ENCODE data around the gene SOX14.

SOX14 gene

GRCh38 chr3:137768361-137769321, 4.5 kb downstream of the SOX14 start:
- Histone ChIP-seq H3K4me3 (ENCODE audit: insufficient read depth, low read depth, low read length, poor library complexity, severe bottlenecking) (no peak overlapping the region), H3K27ac (ENCODE audit: insufficient read depth, low read length, poor library complexity, severe bottlenecking) (no peak overlapping the region), H3K9me3 (ENCODE audit: control insufficient read depth, low read length) (no peaks in the 10 kb centered on the region), H3K27me3 (replicated peaks; ENCODE audit: control insufficient read depth, insufficient read depth, low read length, poor library complexity, severe bottlenecking) (peaks cover 37% of the 10 kb centered on the region), H3K4me1 (ENCODE audit: control insufficient read depth, insufficient read depth, low read length, poor library complexity, severe bottlenecking) (peaks cover 6% of the 10 kb centered on the region), H3K36me3 (ENCODE audit: control insufficient read depth, insufficient read depth, low read length) (no peaks in the 10 kb centered on the region)
- DNase-seq: no peak

DNA sequence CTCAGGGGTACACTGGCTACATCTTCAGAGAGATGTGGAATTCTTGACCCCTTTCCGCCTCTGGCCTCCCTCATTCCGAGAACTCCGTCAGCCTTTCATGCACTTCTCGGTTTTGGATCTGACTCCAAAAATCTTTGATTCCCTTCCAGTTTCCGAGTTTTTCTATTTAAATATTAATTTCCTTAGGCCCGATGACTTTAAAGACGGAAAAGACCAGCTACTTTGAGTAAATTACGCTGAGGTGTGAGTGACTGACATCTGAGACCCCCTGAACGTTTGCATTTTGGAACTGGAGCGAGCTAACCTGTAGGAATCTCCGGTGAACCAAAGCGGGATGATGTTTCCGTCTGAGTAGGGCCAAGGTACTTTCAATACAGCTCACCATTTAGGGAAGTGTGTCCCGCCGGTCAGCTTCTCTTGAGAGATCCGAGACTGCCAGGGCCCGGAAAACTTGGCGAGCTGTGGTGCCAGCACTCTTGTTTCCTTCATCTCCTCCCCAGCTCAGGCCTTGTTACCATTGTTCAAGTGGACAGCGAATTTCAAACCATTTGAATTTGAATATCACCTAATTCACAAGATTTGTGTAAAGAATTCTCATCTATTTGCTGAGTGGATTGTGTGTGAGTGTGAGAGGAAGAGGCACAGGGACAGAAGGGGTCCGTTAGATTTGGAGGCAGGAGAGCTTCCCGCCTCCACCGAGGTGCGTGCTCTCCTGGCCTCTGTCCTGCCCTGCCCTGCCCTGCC, 5.4 kb downstream of the SOX14 start:
- Histone ChIP-seq H3K36me3 (ENCODE audit: control insufficient read depth, insufficient read depth, low read length) (no peaks in the 10 kb centered on the region), H3K4me1 (ENCODE audit: control insufficient read depth, insufficient read depth, low read length, poor library complexity, severe bottlenecking) (peaks cover 6% of the 10 kb centered on the region), H3K27me3 (replicated peaks; ENCODE audit: control insufficient read depth, insufficient read depth, low read length, poor library complexity, severe bottlenecking) (peaks cover 37% of the 10 kb centered on the region), H3K27ac (ENCODE audit: insufficient read depth, low read length, poor library complexity, severe bottlenecking) (no peak overlapping the region), H3K9me3 (ENCODE audit: control insufficient read depth, low read length) (no peaks in the 10 kb centered on the region), H3K4me3 (ENCODE audit: insufficient read depth, low read depth, low read length, poor library complexity, severe bottlenecking) (no peak overlapping the region)
- no peak for DNase-seq

GRCh38 chr3:137770066-137770834, 6.1 kb downstream of the SOX14 start:
- Histone ChIP-seq H3K9me3 (ENCODE audit: control insufficient read depth, low read length) (no peaks in the 10 kb centered on the region), H3K4me1 (ENCODE audit: control insufficient read depth, insufficient read depth, low read length, poor library complexity, severe bottlenecking) (peaks cover 6% of the 10 kb centered on the region)

GRCh38 chr3:137770835-137771399, 6.8 kb downstream of the SOX14 start:
- Histone ChIP-seq H3K4me3 (ENCODE audit: insufficient read depth, low read depth, low read length, poor library complexity, severe bottlenecking) (no peak overlapping the region), H3K9me3 (ENCODE audit: control insufficient read depth, low read length) (no peaks in the 10 kb centered on the region), H3K27ac (ENCODE audit: insufficient read depth, low read length, poor library complexity, severe bottlenecking) (no peak overlapping the region), H3K4me1 (ENCODE audit: control insufficient read depth, insufficient read depth, low read length, poor library complexity, severe bottlenecking) (peaks cover 6% of the 10 kb centered on the region), H3K36me3 (ENCODE audit: control insufficient read depth, insufficient read depth, low read length) (no peaks in the 10 kb centered on the region), H3K27me3 (replicated peaks; ENCODE audit: control insufficient read depth, insufficient read depth, low read length, poor library complexity, severe bottlenecking) (peaks cover 37% of the 10 kb centered on the region)
- no peak for DNase-seq

More at GRCh38 chr3:137770066-137770834, 6.1 kb downstream of the SOX14 start:
- H3K36me3 ChIP-seq (ENCODE audit: control insufficient read depth, insufficient read depth, low read length): no peaks in the 10 kb centered on the region
- H3K27ac ChIP-seq (ENCODE audit: insufficient read depth, low read length, poor library complexity, severe bottlenecking): no peak overlapping the region
- DNase-seq: no peak
- H3K27me3 ChIP-seq (replicated peaks; ENCODE audit: control insufficient read depth, insufficient read depth, low read length, poor library complexity, severe bottlenecking): peaks cover 37% of the 10 kb centered on the region
- H3K4me3 ChIP-seq (ENCODE audit: insufficient read depth, low read depth, low read length, poor library complexity, severe bottlenecking): no peak overlapping the region

GRCh38 chr3:137771401-137772213, 7.5 kb downstream of the SOX14 start:
- peaks cover 32% of the 10 kb centered on the region for H3K27me3 ChIP-seq (replicated peaks; ENCODE audit: control insufficient read depth, insufficient read depth, low read length, poor library complexity, severe bottlenecking)
- H3K27ac ChIP-seq (ENCODE audit: insufficient read depth, low read length, poor library complexity, severe bottlenecking): no peak overlapping the region
- DNase-seq: no peak

DNA sequence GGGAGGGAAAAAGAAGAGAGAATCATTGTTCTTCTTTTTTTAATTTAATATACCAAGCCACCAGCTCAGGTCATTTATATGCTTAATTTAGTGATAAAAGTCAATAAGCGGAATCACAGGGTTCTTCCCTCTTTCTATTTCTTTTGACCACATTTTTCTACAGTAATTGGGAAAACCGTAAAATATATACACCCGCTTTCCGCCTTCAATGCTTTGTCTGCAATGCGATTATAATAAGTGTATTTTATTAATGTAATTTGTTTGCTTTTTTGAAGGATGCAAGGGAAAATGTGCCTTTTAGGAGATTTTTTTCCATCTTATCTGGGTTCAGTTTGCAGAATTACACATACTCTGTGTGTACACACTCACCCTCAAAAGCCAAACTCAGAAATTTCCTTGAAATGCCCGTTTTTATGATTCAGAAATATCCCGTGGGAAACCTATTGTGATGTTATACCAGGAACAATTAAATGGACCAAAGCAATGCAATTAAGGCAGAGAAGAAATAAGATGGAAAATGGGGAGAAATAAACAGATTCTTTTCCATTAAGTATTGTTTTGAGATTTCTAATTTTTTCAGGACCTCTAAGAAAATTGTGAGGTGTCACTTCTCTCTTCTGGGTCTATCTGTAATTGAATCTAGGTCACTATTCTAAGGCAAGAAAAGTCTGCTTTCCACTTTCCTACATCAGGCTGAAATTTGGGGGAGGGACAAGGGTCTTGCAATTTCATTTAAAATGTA, 8.3 kb downstream of the SOX14 start:
- no peak overlapping the region for H3K4me3 ChIP-seq (ENCODE audit: insufficient read depth, low read depth, low read length, poor library complexity, severe bottlenecking)
- peaks cover 28% of the 10 kb centered on the region for H3K27me3 ChIP-seq (replicated peaks; ENCODE audit: control insufficient read depth, insufficient read depth, low read length, poor library complexity, severe bottlenecking)
- H3K36me3 ChIP-seq (ENCODE audit: control insufficient read depth, insufficient read depth, low read length): no peaks in the 10 kb centered on the region
- H3K9me3 ChIP-seq (ENCODE audit: control insufficient read depth, low read length): no peaks in the 10 kb centered on the region
- no peak overlapping the region for H3K27ac ChIP-seq (ENCODE audit: insufficient read depth, low read length, poor library complexity, severe bottlenecking)
- H3K4me1 ChIP-seq (ENCODE audit: control insufficient read depth, insufficient read depth, low read length, poor library complexity, severe bottlenecking): peaks cover 6% of the 10 kb centered on the region
- DNase-seq: no peak

More at GRCh38 chr3:137771401-137772213, 7.5 kb downstream of the SOX14 start:
- no peaks in the 10 kb centered on the region for H3K9me3 ChIP-seq (ENCODE audit: control insufficient read depth, low read length)
- H3K36me3 ChIP-seq (ENCODE audit: control insufficient read depth, insufficient read depth, low read length): no peaks in the 10 kb centered on the region
- peaks cover 6% of the 10 kb centered on the region for H3K4me1 ChIP-seq (ENCODE audit: control insufficient read depth, insufficient read depth, low read length, poor library complexity, severe bottlenecking)
- H3K4me3 ChIP-seq (ENCODE audit: insufficient read depth, low read depth, low read length, poor library complexity, severe bottlenecking): no peak overlapping the region

DNA sequence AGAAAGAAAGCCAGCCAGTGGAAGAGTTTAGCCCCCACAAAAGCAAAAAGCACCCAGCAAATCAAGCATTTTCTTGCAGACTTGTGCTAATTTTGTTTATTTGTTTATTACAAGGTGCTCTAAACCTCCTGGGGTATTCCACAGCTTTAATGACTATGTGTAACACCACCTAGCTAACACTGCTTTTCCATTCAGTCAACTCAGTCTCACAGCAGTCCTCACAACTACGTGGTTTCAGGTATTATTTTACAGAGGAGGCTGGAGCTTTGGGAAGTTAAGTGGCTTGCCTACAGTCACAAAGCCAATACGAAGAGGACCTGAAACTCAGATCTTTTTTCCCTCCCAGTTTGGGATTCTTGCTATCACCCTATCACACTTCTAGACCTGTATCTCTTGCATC, 14.8 kb downstream of the SOX14 start:
- Histone ChIP-seq H3K27me3 (replicated peaks; ENCODE audit: control insufficient read depth, insufficient read depth, low read length, poor library complexity, severe bottlenecking) (no peaks in the 10 kb centered on the region), H3K36me3 (ENCODE audit: control insufficient read depth, insufficient read depth, low read length) (no peaks in the 10 kb centered on the region), H3K4me1 (ENCODE audit: control insufficient read depth, insufficient read depth, low read length, poor library complexity, severe bottlenecking) (no peaks in the 10 kb centered on the region), H3K9me3 (ENCODE audit: control insufficient read depth, low read length) (no peaks in the 10 kb centered on the region), H3K27ac (ENCODE audit: insufficient read depth, low read length, poor library complexity, severe bottlenecking) (no peak overlapping the region), H3K4me3 (ENCODE audit: insufficient read depth, low read depth, low read length, poor library complexity, severe bottlenecking) (no peak overlapping the region)
- no peak for DNase-seq

DNA sequence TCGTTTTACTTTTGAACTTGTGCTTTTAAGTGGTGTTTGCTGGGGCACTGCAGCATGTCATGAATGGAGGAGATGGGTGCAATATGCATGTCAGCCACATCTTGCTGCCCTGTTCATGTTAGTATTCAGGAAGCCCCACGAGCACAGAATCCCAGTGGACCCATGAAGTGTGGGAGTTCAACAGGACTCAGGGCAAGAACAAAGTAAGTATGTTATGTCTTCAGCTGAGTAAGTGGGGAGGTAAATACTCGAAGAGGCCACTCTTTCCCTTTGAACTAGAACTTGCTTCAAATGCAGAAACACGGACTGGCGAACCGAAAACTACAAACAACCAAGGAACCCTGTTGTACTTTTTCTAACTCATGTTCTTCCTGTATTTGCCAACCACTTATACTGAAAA, 23.4 kb downstream of the SOX14 start:
- DNase-seq: no peak
- Histone ChIP-seq H3K27me3 (replicated peaks; ENCODE audit: control insufficient read depth, insufficient read depth, low read length, poor library complexity, severe bottlenecking) (peaks cover 4% of the 10 kb centered on the region), H3K9me3 (ENCODE audit: control insufficient read depth, low read length) (no peaks in the 10 kb centered on the region), H3K27ac (ENCODE audit: insufficient read depth, low read length, poor library complexity, severe bottlenecking) (no peak overlapping the region), H3K4me3 (ENCODE audit: insufficient read depth, low read depth, low read length, poor library complexity, severe bottlenecking) (no peak overlapping the region), H3K4me1 (ENCODE audit: control insufficient read depth, insufficient read depth, low read length, poor library complexity, severe bottlenecking) (no peaks in the 10 kb centered on the region), H3K36me3 (ENCODE audit: control insufficient read depth, insufficient read depth, low read length) (no peaks in the 10 kb centered on the region)

Data from effector memory CD4-positive, alpha-beta T cell (primary cell).